HG02678 (cell line): ENCODE results near the gene CNTN2.

Experiments
- ATAC-seq: cut with Tn5 transposase; IDR thresholded peaks from one replicate; pipeline ENCODE4 v1.9.1; 2021; ENCODE audit warnings: mild to moderate bottlenecking, moderate library complexity; ENCODE audit not compliant: unreplicated experiment

The CNTN2 gene, protein sequence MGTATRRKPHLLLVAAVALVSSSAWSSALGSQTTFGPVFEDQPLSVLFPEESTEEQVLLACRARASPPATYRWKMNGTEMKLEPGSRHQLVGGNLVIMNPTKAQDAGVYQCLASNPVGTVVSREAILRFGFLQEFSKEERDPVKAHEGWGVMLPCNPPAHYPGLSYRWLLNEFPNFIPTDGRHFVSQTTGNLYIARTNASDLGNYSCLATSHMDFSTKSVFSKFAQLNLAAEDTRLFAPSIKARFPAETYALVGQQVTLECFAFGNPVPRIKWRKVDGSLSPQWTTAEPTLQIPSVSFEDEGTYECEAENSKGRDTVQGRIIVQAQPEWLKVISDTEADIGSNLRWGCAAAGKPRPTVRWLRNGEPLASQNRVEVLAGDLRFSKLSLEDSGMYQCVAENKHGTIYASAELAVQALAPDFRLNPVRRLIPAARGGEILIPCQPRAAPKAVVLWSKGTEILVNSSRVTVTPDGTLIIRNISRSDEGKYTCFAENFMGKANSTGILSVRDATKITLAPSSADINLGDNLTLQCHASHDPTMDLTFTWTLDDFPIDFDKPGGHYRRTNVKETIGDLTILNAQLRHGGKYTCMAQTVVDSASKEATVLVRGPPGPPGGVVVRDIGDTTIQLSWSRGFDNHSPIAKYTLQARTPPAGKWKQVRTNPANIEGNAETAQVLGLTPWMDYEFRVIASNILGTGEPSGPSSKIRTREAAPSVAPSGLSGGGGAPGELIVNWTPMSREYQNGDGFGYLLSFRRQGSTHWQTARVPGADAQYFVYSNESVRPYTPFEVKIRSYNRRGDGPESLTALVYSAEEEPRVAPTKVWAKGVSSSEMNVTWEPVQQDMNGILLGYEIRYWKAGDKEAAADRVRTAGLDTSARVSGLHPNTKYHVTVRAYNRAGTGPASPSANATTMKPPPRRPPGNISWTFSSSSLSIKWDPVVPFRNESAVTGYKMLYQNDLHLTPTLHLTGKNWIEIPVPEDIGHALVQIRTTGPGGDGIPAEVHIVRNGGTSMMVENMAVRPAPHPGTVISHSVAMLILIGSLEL

DNA sequence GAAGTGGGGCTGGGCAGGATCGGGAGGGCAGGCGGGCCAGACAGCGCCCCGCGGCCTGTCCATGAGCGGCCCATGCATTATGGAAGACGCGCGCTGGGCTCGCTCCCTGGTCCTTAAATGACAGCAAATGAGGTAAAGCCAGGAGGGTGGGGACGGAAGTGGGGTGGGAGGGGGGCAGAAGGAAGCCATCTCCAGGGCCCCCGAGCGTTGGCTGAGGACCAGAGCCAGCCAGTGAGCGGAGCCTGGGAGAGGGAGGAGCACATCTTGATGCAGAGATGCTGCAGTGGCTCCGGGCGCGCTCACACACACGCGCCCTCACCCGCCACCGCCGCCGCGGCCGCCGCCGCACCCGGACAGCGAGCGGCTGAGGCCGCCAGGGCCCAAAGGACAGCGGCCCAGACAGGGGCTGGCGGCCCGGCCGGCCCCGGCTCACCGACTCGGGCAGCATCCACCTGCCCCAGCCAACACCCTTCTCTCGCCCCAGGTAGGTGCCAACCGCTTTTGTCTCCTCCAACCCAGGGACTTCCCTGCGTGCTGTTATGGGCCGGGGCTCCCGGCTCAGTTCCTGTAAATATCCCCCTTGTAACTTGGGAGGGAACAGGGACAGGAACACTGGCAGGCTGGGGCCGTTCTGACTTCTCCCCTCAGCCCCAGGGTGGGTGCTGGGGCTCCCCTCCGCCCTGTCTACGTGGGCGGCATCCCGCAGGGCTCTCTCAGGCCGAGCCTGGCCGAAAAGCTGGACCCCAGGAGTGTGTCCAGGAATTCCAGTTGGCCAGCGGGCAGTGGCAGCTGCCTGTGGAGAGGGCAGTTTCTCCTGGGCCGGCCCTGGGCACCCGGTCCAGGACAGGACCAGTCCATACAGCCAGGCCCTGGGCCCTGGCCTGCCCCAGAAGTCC is at the start of gene CNTN2:
Gene CNTN2 (plus strand): TSS at position 302 of the 896 bp plus-strand sequence. CDS start 9,974 bp downstream, outside the sequence.
- no peak for ATAC-seq

DNA sequence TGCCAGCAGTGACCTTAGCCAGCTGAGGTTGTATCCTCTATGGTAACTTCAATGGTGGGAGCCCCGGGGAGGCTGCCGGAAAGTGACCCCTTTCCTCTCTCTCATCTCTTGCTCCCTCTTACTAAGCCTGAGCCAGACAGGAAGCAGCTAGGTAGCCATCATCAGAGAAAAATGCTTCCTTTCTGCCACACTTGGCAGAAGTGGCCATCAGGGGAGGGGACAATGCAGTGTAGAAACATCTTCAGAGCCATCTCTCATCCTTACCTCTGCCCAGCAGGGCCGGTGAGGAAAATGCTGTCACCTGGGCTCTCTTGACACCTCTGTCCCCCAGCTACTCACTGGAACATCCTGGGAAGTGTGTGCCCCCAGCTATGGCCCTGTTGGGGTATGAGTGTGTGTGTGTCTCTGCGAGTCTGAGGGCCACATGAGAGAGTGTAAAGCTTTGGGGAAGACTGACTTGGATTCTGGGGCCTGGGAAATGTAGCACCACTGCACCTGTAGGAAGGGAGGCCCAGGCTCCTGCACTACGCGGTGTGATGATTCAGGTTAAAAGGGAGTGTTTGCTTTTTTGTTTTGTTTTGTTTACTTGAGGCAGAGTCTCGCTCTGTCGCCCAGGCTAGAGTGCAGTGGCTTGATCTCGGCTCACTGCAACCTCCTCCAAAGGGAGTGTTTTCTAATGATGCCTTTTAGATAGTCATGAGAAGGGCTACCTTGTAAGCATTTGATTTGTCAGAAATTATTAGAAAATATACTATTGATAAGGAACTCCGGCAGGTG is 48.7 kb upstream of the CNTN2 start:
- ATAC-seq, result no peak

DNA sequence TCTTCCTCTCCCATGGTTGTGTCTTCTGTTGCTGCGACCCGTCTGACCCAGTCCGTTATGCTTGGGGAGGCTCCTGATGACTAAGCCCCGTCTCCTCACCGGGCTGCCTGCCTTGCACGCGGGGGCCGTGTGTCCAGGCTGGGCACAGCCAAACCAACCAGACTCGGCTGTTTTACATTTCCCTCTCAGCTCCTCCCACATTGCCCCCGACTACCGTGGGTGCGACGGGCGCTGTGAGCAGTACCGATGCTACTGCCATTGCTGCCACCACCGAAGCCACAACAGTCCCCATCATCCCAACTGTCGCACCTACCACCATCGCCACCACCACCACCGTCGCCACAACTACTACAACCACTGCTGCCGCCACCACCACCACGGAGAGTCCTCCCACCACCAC is 46.0 kb upstream of the CNTN2 start:
- ATAC-seq, result no peak

DNA sequence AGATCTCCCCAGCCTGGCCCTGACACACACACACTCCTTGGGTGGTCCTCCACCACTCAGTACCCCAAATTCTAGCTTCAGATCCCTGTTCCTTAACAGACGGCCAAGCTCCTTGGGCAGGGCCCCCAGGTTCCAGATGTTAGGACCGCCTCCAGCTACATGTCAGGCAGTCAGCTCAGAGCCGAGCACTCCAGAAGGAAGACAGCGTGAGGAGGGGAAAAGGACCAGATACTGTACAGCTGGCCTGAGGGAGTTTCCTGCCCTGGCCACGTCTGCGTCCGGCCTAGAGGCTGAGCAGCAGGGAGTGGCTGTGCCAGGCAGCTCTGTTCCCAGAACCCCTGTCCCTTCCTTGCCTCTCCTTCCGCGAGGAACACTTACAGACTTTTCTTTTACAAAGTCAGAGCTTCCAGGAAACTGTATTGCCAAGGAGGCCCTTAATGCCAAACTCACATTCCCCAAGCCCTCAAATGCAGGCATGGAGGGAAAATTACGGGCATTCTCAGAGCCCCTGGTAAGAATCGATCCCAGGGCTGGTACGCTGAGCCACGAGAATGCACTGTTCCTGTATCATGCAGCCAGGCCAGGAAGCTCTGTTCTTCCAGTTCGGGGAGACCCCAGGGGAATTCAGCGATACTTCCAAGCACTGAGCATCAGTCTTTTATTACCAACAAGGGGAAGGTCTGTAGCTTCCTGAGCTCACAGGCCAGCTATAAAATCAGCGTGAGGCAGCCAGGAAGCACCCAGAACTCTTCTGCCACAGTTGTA is 45.2 kb upstream of the CNTN2 start:
- no peak for ATAC-seq

DNA sequence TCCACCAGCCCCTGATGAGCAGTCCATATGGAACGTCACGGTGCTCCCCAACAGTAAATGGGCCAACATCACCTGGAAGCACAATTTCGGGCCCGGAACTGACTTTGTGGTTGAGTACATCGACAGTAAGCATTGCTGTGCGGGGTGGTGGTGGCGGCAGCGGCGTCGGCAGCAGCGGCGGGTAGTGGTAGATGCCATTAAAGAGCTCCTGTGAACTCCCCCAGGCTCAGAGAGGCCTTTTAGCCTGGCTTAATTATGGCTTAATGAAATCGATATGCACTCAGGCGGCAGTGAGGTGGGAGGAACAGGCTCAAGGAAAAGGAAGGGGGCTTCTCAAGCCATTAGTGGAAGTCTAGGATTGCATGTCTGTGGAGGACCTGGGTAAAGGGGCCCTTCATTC is 41.9 kb upstream of the CNTN2 start:
- ATAC-seq, result no peak

DNA sequence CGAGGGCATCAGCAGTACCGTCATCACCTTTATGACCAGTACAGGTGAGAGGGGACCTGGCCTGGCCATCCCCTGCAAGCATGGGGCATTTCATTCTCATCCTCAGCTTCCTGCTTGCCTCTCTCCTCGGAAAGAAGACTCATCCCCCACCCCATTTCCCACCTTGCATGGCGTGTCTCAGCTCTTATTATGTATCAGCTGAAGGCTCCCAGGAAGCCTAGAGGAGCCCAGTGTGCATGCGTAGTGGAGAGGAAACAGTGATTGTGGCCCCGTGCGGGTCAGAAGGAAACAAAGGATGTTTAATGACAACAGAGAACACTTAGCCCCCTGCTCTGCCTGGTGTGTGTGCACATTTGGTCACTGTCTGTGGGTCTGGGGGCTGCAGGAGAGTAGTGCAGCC is 40.3 kb upstream of the CNTN2 start:
- no peak for ATAC-seq

DNA sequence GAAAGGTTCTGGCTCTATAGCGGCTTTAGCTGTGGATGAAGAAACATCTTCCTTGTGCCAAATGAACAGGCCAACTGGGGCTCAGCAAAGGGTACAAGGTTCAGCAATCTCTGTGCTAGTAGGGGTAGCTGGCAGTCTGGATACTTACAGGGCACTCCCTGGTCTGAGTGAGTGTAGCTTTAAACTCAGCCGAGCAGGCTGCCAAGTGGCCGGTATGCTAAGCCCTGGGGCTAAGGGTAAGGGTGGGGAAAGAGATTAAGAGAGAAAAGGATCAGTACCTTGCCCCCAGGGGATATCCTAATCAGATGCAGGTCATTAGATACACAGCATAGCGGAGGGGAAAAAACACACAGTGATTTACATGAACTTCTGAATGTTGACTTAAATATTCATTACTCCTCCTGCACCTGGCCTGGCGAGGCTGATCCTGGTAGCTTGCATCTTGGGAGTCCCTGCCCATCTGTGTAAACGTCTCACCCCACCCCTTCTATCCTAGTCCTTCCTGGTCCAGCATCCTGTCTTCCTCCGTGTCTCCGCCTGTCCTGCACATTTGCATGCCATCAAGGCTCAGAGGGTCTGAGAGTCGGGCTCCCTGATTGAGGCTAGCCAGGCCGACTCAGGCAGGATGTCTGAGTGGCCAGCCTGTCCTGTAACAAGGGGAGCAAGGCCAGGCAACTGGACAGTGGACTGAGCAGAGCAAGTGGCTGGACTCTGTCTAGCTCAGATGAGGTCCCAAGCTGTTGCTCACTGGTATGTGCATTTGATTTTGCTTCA is 39.5 kb upstream of the CNTN2 start:
- ATAC-seq, result no peak

DNA sequence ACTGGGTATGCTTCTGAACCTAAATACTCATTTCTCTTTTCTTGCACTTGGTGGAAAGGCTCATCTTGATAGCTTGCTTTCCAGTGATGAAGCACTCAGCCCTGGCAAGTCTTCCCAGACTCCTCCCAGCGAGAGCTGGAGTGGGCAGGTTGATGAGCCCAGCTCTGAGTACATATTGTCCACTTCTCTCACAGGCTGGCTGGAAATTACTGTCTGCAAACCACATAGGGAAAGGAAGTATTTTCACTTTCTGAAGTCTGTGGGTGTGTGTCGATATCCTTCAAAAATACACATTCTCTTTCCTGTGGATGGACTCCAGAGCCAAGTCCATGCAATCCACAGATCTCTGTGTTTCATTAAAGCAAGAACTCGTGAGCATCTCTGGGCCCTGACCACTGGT is 38.7 kb upstream of the CNTN2 start:
- no peak for ATAC-seq

DNA sequence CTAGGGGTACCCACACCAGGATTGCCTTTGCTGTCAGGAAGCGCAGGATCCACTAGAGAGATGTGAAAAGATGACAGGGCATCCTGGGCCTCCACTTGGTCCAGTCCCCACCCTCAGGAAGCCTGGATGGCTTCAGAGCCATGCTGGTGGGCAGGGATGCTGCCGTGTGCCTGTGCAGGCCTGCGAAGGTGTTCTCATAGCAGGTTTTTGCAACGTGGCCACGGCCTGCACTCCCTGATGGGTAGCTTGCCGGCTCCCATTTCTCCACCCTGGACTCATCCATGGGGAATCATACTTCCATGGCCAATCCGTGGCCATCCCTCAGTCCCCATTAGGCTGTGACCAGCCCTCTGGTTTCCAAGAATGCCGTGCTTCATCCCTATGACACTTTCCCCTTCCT is 34.1 kb upstream of the CNTN2 start:
- ATAC-seq, result no peak

DNA sequence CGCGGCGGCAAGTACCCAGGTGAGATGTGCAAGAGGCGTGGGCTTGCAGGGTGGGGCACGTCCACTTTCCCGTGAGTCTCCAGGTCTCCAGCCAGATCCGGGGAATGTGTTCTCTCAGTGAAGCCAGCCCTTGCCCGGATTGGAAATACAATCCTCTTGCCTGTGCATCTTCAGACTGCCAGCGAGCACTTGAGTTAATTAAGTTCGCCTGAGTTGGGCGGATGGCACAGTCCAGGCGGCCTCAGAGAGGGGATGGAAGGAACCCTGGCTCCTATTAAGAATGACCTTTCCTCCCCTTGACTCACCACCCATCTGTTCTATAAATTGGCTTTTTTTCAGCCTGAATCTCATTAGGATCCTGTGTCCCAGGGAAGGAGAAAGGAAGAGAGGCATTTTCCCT is 33.3 kb upstream of the CNTN2 start:
- no peak for ATAC-seq

DNA sequence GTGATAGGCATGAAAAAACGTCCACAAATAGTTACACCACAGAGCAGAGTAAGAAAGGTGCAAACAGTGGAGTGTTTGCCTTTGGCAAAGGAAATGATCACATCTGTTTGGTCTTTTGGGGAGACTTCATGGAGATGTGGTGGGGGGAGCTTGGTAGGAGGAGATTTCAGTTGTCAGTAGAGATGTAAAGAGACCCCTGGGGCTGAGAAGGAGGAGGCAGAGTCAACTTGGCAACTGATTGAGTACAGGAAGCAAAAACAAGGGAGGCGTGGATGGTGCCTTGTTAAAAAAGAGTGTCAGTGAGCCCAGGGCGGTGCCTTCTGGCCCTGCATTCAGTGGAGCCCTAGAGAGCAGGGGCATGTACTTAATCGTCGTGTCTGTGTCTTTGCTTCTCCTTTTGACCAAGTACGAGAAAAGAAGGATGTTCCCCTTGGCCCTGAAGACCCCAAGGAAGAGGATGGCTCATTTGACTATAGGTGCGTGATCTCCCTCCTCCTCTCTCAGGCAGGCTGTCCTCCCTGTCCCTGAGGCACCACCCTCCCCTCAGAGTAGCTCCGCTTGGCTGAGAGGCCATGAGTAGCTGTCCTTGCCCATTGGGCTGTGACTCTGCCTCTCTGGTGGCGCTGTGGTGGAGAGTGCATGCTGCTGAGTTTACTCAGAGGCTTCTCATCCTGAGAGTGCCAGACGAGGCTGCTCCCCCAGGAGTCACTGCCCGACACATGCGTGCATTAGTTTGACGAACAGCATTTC is 30.4 kb upstream of the CNTN2 start:
- ATAC-seq, result no peak

DNA sequence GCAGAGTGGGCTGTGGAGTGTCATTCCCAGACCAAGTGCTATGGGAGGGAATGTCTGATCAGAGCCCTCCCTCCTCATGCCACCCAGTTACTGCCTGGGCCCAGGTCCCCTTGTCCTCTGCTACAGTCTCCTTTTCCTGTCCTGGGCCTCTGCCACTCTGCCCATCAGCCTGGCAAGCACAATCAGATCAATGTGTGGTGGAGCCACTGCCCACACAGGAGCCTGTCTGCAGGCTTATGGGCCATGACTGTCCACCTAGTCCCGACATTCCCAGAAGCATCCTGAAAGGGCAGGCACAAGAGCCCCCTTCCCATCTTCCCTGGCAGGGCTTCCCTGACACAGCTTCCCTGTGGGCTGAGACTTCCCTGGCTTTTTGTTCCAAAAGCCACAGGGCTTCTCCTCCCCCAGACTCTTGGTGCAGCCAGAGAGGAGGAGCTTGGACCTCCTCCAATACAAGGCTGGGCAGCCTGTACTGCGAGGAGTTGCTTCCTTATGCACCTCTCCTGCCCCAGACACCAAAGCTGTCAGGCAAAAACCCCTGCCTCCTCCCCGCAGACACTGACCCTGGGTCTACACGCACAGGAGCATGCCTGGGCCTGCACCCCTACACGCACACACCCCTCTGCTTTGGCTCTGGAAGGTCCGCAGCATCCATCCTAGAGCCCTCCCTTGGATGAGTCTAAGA is 29.2 kb upstream of the CNTN2 start:
- no peak for ATAC-seq

DNA sequence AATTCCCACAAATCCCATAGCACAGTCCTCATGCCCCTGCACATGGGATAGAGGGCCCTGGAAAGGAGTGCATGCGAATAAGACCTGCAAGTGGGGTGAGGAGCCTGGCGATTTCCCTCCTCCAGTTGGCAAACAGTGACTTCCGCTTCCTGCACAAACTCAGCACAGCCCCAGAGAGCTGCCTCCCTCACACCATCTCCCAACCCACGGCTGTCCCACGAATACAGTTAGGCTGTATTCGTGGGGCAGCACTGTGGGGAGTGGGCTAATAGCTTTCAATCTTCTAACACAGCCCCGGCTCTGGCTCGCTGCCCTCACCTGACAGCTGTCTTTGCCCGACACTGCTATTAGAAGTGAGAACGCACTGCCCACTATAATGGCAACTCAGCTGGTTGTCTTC is 28.2 kb upstream of the CNTN2 start:
- no peak for ATAC-seq

DNA sequence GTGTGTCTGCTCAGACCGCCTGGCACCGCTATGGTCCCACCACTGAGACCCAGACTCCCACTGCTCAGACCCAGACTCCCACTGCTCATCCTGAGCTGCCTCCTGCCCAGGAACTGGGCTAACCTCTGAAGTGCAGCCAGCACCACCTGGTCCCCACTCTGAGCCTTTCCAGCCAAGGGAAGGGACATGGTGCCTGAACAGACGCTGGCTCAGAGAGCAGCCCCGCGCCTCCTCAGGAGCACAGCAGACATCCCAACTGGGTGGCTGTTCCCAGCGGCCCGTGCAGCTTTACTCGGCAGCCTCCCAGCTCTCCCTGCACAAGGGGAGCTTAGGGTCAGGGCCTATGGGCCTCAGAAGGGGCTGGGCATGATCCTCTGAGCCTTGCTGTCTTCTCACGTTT is 27.8 kb upstream of the CNTN2 start:
- no peak for ATAC-seq

DNA sequence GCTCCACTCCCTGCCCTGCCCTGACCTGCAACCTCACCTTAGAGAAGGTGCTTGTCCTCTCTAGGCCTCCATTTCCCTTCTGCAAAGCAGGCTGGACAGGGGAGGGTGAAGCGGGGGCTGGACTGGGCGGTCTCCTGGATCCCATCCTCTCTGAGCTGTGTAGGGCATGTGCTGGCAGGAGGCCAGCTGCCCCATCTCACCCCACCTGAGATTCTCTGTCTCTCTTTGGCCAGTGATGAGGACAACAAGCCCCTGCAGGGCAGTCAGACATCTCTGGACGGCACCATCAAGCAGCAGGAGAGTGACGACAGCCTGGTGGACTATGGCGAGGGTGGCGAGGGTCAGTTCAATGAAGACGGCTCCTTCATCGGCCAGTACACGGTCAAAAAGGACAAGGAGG is 26.9 kb upstream of the CNTN2 start:
- no peak for ATAC-seq

DNA sequence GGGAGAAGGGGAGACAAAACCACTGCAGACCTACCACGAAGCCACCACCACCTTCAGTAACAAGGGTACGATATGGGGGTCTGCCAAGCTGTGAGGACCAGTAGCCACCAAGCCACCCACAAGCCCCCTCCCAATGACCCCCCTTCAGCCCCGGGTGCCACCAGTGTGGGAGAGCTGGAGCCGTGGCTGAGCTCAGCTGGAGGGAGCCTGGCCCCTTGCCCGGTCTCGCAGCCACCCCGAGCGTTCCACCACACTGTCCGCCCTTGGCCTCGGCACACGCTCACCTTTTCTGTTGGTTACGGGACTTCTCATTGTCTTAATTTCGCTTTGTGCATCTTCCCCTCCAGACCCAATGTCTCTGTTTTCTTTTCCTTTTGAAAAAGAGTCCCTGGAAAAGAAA is 26.4 kb upstream of the CNTN2 start:
- no peak for ATAC-seq

DNA sequence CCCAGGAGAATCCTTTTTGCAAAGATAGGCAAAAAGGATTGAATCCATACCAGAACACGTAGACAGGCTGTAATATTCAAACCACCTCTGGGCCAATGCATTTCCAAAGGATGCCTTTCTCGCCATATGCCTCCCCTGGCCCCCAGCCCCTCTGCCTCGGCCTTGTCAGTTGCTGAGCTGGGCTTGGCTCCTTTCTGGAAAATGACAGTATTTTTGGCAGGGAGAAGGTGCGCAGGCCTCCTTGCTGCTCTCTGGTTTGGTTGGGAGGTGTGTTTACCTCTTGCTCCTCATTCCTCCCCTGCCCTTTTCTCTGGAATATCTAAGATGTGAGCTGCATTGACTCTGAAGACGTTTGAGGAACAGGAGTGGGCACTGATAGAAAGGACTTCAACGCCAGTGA is 26.0 kb upstream of the CNTN2 start:
- no peak for ATAC-seq
